ENCODE measurements around the gene NDFIP2. TPM values are rescaled to one million over a fixed set of nuclear protein-coding genes. Genes with fewer than 3 reads are reported as not detected.
A peak's percentile ranks its signal among the peaks of the same experiment; 100 is the strongest.

The NDFIP2 gene
- 14.0 and 15.2 TPM in 2 replicates for total RNA-seq (2014; rRNA removed; shearing (Covaris generic))

DNA sequence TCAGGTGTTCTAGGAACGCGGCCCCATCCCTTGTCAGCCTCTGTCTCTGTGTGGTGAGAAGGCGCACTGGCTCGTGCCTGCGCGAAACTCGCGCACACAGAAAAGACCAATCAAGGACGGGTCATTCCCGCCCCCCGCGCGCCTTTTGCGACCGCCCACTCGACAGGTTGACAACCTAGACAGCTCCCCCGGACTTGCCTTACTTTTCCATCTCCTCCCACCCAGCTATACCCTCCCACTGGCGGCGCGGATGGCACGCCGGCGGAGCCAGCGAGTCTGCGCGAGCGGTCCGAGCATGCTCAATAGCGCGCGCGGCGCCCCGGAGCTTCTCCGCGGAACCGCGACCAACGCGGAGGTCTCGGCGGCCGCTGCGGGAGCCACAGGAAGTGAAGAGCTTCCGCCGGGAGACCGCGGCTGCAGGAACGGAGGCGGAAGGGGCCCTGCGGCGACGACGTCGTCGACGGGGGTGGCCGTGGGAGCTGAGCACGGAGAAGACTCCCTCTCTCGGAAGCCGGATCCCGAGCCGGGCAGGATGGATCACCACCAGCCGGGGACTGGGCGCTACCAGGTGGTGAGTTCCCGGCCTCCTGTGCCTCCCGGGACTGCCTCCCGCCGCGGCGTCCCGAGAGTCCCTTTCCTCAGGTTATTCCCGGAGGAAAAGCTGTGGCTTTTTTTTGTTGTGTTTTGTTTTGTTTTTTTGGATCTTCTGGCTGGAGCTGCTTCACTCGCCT, at the start of gene NDFIP2:
TSS of gene NDFIP2 (plus strand) at position 202 of the 731 bp plus-strand sequence. CDS start at position 251, 49 bp downstream.
- DNase-seq: peak; percentile 72
- Histone ChIP-seq H3K36me3 (replicated peaks; ENCODE audit: control insufficient read depth, insufficient read depth, low read length) (no peaks in the 10 kb centered on the region), H3K4me3 (ENCODE audit: insufficient read depth, low read depth, low read length) (peak within 1 kb of the TSS; percentile 84), H3K27me3 (ENCODE audit: control insufficient read depth, insufficient read depth, low read length) (peaks cover 2% of the 10 kb centered on the region; the same call in 1 of the 2 replicates)

DNA sequence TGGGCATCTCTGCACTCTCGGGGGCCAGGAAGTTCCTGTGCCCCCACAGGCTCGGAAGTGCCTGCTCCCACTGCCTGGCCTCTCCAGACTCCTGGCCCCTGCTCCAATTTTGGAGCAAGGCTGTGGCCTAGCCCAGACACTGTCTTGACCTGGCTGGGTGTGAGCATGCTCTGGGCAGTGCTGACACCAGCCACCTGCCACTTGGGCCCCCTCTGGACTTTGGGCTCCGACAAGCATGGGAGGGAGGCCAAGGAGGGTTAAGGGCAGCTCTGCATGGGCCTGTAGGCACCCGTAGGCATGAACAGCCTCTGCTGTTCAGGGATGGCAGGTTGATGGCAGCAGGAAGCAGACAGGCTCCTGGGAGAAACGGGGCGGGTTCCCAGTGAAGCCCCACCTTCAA, 48.9 kb upstream of the NDFIP2 start:
- no peak for DNase-seq
- Histone ChIP-seq H3K27me3 (ENCODE audit: control insufficient read depth, insufficient read depth, low read length) (no peaks in the 10 kb centered on the region), H3K4me3 (ENCODE audit: insufficient read depth, low read depth, low read length) (no peak overlapping the region), H3K36me3 (replicated peaks; ENCODE audit: control insufficient read depth, insufficient read depth, low read length) (no peaks in the 10 kb centered on the region)

GRCh38 chr13:79432992-79433391, 48.0 kb upstream of the NDFIP2 start:
- no peak for DNase-seq
- Histone ChIP-seq H3K36me3 (replicated peaks; ENCODE audit: control insufficient read depth, insufficient read depth, low read length) (no peaks in the 10 kb centered on the region), H3K4me3 (ENCODE audit: insufficient read depth, low read depth, low read length) (no peak overlapping the region), H3K27me3 (ENCODE audit: control insufficient read depth, insufficient read depth, low read length) (no peaks in the 10 kb centered on the region)

DNA sequence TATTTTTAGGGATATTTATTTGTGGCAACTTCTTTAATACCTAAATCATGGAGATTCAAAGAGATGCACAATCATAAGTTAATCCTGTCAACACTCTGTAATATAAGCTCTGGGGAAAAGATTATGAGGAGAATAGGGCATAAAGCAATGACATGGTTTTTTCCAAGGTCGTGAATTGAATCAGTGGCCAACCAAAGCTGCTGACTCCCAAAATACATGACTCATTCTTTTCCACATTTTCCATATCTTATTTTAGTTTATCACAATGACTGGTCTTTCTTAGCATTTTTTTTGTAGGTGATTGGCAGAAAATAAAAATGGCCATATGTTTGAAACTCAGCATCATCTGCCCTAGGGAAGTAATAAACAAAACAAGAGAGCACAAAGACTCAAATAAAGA, 46.4 kb upstream of the NDFIP2 start:
- DNase-seq: no peak
- Histone ChIP-seq H3K4me3 (ENCODE audit: insufficient read depth, low read depth, low read length) (no peak overlapping the region), H3K27me3 (ENCODE audit: control insufficient read depth, insufficient read depth, low read length) (no peaks in the 10 kb centered on the region), H3K36me3 (replicated peaks; ENCODE audit: control insufficient read depth, insufficient read depth, low read length) (no peaks in the 10 kb centered on the region)

- Histone ChIP-seq H3K36me3 (replicated peaks; ENCODE audit: control insufficient read depth, insufficient read depth, low read length) (no peaks in the 10 kb centered on the region), H3K27me3 (ENCODE audit: control insufficient read depth, insufficient read depth, low read length) (no peaks in the 10 kb centered on the region), H3K4me3 (ENCODE audit: insufficient read depth, low read depth, low read length) (no peak overlapping the region)
- no peak for DNase-seq
Observed at GRCh38 chr13:79435561-79435990, 45.4 kb upstream of the NDFIP2 start.

DNA sequence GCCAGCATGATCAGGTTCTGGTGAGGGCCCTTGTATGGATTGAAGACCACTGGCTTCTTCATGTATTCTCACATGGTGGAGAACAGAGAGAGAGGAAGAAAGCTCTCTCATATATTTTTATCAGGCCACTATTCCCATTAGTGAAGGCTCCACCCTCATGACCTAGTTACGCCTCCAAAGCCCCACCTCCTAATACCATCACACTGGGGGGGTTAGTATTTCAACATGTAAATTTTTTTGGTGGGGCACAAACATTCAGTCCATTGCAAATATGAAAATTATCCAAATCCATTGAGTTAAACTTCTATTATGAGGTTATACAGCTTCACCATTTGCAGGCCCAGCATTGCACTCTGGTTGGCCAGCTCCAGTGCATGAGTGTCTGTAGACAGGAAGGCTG, 41.7 kb upstream of the NDFIP2 start:
- H3K4me3 ChIP-seq (ENCODE audit: insufficient read depth, low read depth, low read length): no peak overlapping the region
- no peaks in the 10 kb centered on the region for H3K27me3 ChIP-seq (ENCODE audit: control insufficient read depth, insufficient read depth, low read length)
- H3K36me3 ChIP-seq (replicated peaks; ENCODE audit: control insufficient read depth, insufficient read depth, low read length): no peaks in the 10 kb centered on the region
- no peak for DNase-seq

GRCh38 chr13:79440958-79441528, 39.9 kb upstream of the NDFIP2 start:
- H3K4me3 ChIP-seq (ENCODE audit: insufficient read depth, low read depth, low read length): no peak overlapping the region
- no peaks in the 10 kb centered on the region for H3K27me3 ChIP-seq (ENCODE audit: control insufficient read depth, insufficient read depth, low read length)
- no peak for DNase-seq
- H3K36me3 ChIP-seq (replicated peaks; ENCODE audit: control insufficient read depth, insufficient read depth, low read length): no peaks in the 10 kb centered on the region

- H3K27me3 ChIP-seq (ENCODE audit: control insufficient read depth, insufficient read depth, low read length): no peaks in the 10 kb centered on the region
- no peaks in the 10 kb centered on the region for H3K36me3 ChIP-seq (replicated peaks; ENCODE audit: control insufficient read depth, insufficient read depth, low read length)
- no peak overlapping the region for H3K4me3 ChIP-seq (ENCODE audit: insufficient read depth, low read depth, low read length)
- DNase-seq: no peak
Observed at GRCh38 chr13:79442221-79442620, 38.7 kb upstream of the NDFIP2 start.

- DNase-seq: no peak
- Histone ChIP-seq H3K4me3 (ENCODE audit: insufficient read depth, low read depth, low read length) (no peak overlapping the region), H3K36me3 (replicated peaks; ENCODE audit: control insufficient read depth, insufficient read depth, low read length) (no peaks in the 10 kb centered on the region), H3K27me3 (ENCODE audit: control insufficient read depth, insufficient read depth, low read length) (no peaks in the 10 kb centered on the region)
Observed at GRCh38 chr13:79442706-79443105, 38.2 kb upstream of the NDFIP2 start.

- no peaks in the 10 kb centered on the region for H3K27me3 ChIP-seq (ENCODE audit: control insufficient read depth, insufficient read depth, low read length)
Observed at GRCh38 chr13:79445968-79446645, 34.8 kb upstream of the NDFIP2 start.

DNA sequence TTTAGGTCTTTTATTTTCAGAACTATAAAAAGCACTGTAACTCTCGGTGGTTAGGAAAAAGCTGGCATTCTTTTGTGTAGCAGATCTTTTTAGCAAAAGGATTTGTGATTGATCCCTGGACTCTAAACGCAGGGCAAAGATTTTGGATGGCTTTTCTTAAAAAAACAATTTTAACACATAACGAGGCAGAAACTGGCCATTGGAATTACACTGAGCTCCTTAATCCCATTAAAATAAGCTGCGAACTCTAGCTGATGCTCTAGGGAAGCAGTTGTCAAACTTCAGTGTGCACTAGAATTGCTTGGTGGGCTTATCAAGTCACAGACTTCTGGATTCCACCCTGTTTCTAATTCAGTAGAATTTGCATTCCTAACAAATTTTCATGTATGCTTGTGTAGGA, 33.8 kb upstream of the NDFIP2 start:
- DNase-seq: no peak
- Histone ChIP-seq H3K4me3 (ENCODE audit: insufficient read depth, low read depth, low read length) (no peak overlapping the region), H3K36me3 (replicated peaks; ENCODE audit: control insufficient read depth, insufficient read depth, low read length) (no peaks in the 10 kb centered on the region), H3K27me3 (ENCODE audit: control insufficient read depth, insufficient read depth, low read length) (no peaks in the 10 kb centered on the region)

More at GRCh38 chr13:79445968-79446645, 34.8 kb upstream of the NDFIP2 start:
- H3K4me3 ChIP-seq (ENCODE audit: insufficient read depth, low read depth, low read length): no peak overlapping the region
- peak; percentile 17 for DNase-seq
- H3K36me3 ChIP-seq (replicated peaks; ENCODE audit: control insufficient read depth, insufficient read depth, low read length): no peaks in the 10 kb centered on the region

GRCh38 chr13:79447741-79448140, 33.2 kb upstream of the NDFIP2 start:
- Histone ChIP-seq H3K27me3 (ENCODE audit: control insufficient read depth, insufficient read depth, low read length) (no peaks in the 10 kb centered on the region), H3K36me3 (replicated peaks; ENCODE audit: control insufficient read depth, insufficient read depth, low read length) (no peaks in the 10 kb centered on the region), H3K4me3 (ENCODE audit: insufficient read depth, low read depth, low read length) (no peak overlapping the region)
- no peak for DNase-seq

GRCh38 chr13:79448413-79448812, 32.5 kb upstream of the NDFIP2 start:
- DNase-seq: no peak
- H3K27me3 ChIP-seq (ENCODE audit: control insufficient read depth, insufficient read depth, low read length): no peaks in the 10 kb centered on the region
- no peak overlapping the region for H3K4me3 ChIP-seq (ENCODE audit: insufficient read depth, low read depth, low read length)
- H3K36me3 ChIP-seq (replicated peaks; ENCODE audit: control insufficient read depth, insufficient read depth, low read length): no peaks in the 10 kb centered on the region

DNA sequence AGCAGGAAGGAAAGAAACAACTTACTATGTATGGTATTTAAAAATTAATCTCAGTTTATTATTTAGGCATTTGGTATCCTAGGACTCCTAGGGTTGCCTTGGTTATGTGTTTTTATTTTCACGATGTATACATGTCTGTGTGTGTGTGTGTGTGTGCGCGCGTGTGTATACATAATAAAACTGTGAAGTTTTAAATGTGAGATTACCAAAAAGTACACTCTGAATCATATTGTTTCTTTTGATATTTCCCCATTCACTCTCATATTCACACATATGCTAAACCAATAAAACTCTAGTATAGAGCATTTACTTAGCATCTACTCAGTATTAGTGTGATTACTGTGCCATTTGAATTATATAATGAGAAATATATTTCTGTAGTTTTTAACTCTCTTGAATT, 30.8 kb upstream of the NDFIP2 start:
- DNase-seq: no peak
- no peak overlapping the region for H3K4me3 ChIP-seq (ENCODE audit: insufficient read depth, low read depth, low read length)
- no peaks in the 10 kb centered on the region for H3K27me3 ChIP-seq (ENCODE audit: control insufficient read depth, insufficient read depth, low read length)
- H3K36me3 ChIP-seq (replicated peaks; ENCODE audit: control insufficient read depth, insufficient read depth, low read length): no peaks in the 10 kb centered on the region

GRCh38 chr13:79451500-79451962, 29.4 kb upstream of the NDFIP2 start:
- Histone ChIP-seq H3K4me3 (ENCODE audit: insufficient read depth, low read depth, low read length) (no peak overlapping the region), H3K36me3 (replicated peaks; ENCODE audit: control insufficient read depth, insufficient read depth, low read length) (no peaks in the 10 kb centered on the region), H3K27me3 (ENCODE audit: control insufficient read depth, insufficient read depth, low read length) (no peaks in the 10 kb centered on the region)
- DNase-seq: peak; percentile 23

Measured in H7 (cell line).